Measurements from ENCODE around the gene MEGF6.

- no peak for TF ChIP-seq CTCF (IDR thresholded peaks at IDR 0.05)
- TF ChIP-seq POLR2A (IDR thresholded peaks at IDR 0.05) = no peak
Measured at GRCh38 chr1:3610527-3611169, 660 bp downstream of the MEGF6 start.

All from heart left ventricle (tissue), 13 donors.